ENCODE data around the gene GPR119.

DNA sequence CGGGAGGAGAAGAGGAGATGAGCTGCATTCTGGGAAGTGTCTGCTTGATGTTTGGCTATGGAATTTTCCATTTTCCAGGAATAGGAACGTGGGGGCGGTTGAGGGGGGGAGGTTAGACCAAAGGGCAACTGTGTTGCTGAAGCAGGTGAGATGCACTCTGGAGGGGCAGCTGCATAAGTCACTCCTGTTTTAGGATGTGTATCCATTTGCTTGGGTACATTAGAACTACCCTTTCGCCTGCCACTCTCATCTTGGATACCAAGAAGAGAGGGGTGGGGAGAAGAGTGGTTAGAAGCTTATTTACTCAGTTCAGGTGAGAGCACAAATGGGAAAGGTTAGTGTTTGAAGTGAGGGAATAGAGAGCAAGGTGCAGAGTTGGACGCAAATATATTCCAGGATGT is 934 bp upstream of the GPR119 start:
- TF ChIP-seq TAF1 (IDR thresholded peaks at IDR 0.05; ENCODE audit: borderline replicate concordance, low read depth, low read length) (no peak), POLR2A (IDR thresholded peaks at IDR 0.05; ENCODE audit: low read depth, low read length) (no peak)

Data from GM12892 (cell line).